HG02870 (cell line): ENCODE measurements around the gene INO80C.
A peak's percentile ranks its signal among the peaks of the same experiment; 100 is the strongest.

Experiments used
- ATAC-seq: cut with Tn5 transposase; IDR thresholded peaks from one replicate; pipeline ENCODE4 v1.9.1; 2021; ENCODE audit warnings: mild to moderate bottlenecking, moderate library complexity; ENCODE audit not compliant: unreplicated experiment

Gene INO80C

GRCh38 chr18:35513181-35513936 is 15.6 kb upstream of the INO80C start:
- ATAC-seq, result no peak

GRCh38 chr18:35512761-35513160 is 15.0 kb upstream of the INO80C start:
- ATAC-seq, result no peak

- ATAC-seq, result peak; percentile 25
Measured at GRCh38 chr18:35511833-35512232, 14.1 kb upstream of the INO80C start.

GRCh38 chr18:35511428-35511827 is 13.7 kb upstream of the INO80C start:
- ATAC-seq, result peak; percentile 78

- ATAC-seq, result no peak
Measured at GRCh38 chr18:35510076-35510651, 12.4 kb upstream of the INO80C start.

- ATAC-seq, result no peak
Measured at GRCh38 chr18:35508746-35509338, 11.1 kb upstream of the INO80C start.

GRCh38 chr18:35508030-35508429 is 10.3 kb upstream of the INO80C start:
- no peak for ATAC-seq

- ATAC-seq, result no peak
Measured at GRCh38 chr18:35507623-35508022, 9.9 kb upstream of the INO80C start.

- ATAC-seq, result no peak
Measured at GRCh38 chr18:35507192-35507591, 9.4 kb upstream of the INO80C start.

GRCh38 chr18:35506024-35506712 is 8.4 kb upstream of the INO80C start:
- no peak for ATAC-seq

GRCh38 chr18:35504996-35505395 is 7.2 kb upstream of the INO80C start:
- ATAC-seq, result no peak

- no peak for ATAC-seq
Measured at GRCh38 chr18:35502052-35502451, 4.3 kb upstream of the INO80C start.

- no peak for ATAC-seq
Measured at GRCh38 chr18:35501369-35501768, 3.6 kb upstream of the INO80C start.

GRCh38 chr18:35500113-35500512 is 2.4 kb upstream of the INO80C start:
- ATAC-seq, result no peak

GRCh38 chr18:35497027-35497369 is 762 bp downstream of the INO80C start:
- ATAC-seq, result peak; percentile 12

- ATAC-seq, result no peak
Measured at GRCh38 chr18:35495536-35496314, 2.0 kb downstream of the INO80C start.

- ATAC-seq, result no peak
Measured at GRCh38 chr18:35494251-35495220, 3.2 kb downstream of the INO80C start.

GRCh38 chr18:35491700-35492077 is 6.1 kb downstream of the INO80C start:
- ATAC-seq, result no peak

GRCh38 chr18:35490894-35491699 is 6.7 kb downstream of the INO80C start:
- ATAC-seq, result no peak
